Esophagus muscularis mucosa (tissue), 4 donors: ENCODE measurements around the gene TBC1D21. TPM values are rescaled to one million over a fixed set of nuclear protein-coding genes. Genes with fewer than 3 reads are reported as not detected.

Experiments
- DNase-seq: peaks from one replicate; pipeline ENCODE4 v3.0.0-alpha.2; 2017; ENCODE audit errors: extremely low spot score
- H3K27ac ChIP-seq, 4 donors: fragments of 200-600 bp; sonication (generic); replicated peaks in 1 of 4; 1 replicate in 3 of 4; 2 replicates in 1 of 4; pipeline ENCODE4 v1.5.1; 2016 to 2019; ENCODE audit warnings: mild to moderate bottlenecking in 1 of 4
- H3K27me3 ChIP-seq, 4 donors: fragments of 200-600 bp; sonication (generic); one replicate each; pipeline versions ENCODE4 v1.5.1 to v1.6.0; 2016 to 2019
- H3K36me3 ChIP-seq, 4 donors: fragments of 200-600 bp; sonication (generic); one replicate each; pipeline ENCODE4 v1.5.1; 2016 to 2019
- H3K4me1 ChIP-seq, 4 donors: fragments of 200-600 bp; sonication (generic); one replicate each; pipeline ENCODE4 v1.5.1; 2016 to 2019
- H3K4me3 ChIP-seq, 4 donors: fragments of 200-600 bp; sonication (generic); 1 replicate in 2 of 4; 2 replicates in 2 of 4; pipeline ENCODE4 v1.5.1; 2016 to 2019; ENCODE audit warnings: mild to moderate bottlenecking in 4 of 4, moderate library complexity in 1 of 4
- H3K9me3 ChIP-seq, 4 donors: fragments of 200-600 bp; sonication (generic); 1 replicate in 3 of 4; 2 replicates in 1 of 4; pipeline ENCODE4 v1.5.1; 2016 to 2019
- EP300 ChIP-seq: sonication (generic); formaldehyde crosslinking; IDR thresholded peaks from one replicate; pipeline ENCODE4 v1.6.1; 2017; ENCODE audit warnings: antibody characterized with exemption
- POLR2A ChIP-seq: fragments of 450-650 bp; IDR thresholded peaks from one replicate; pipeline ENCODE4 v1.6.1; 2017; ENCODE audit warnings: antibody characterized with exemption, moderate library complexity, mild to moderate bottlenecking, low read depth
- POLR2AphosphoS5 ChIP-seq, 2 donors: sonication (generic); formaldehyde crosslinking; IDR thresholded peaks; one replicate each; pipeline ENCODE4 v1.6.1; 2017; ENCODE audit warnings: antibody characterized with exemption in 2 of 2
- WGBS: methylation state at CpG from one replicate; pipeline ENCODE4 v1.1.5; 2018; 5-methylcytosine and 5-hydroxymethylcytosine counted together
- intact Hi-C: fragments of 100-400 bp; cut with DNase I; formaldehyde crosslinking; loops from one replicate; pipeline ENCODE4 v1.15.1; 2023
- total RNA-seq, 4 donors: library from RNA; depleted of rRNA; stranded (reverse); fragments of >200 nt; gene quantifications; one replicate each; pipeline versions ENCODE4 v1.1.0 to v1.2.1, GENCODE V29; 2016
- TF ChIP-seq, protein P1 (sequence below), 3 experiments: fragments of 200-600 bp in 2 of 3; fragments of 450-650 bp in 1 of 3; sonication (generic) in 2 of 3; IDR thresholded peaks; one replicate each; pipeline ENCODE4 v1.5.1; 2017 to 2019; ENCODE audit warnings: antibody characterized with exemption in 3 of 3, mild to moderate bottlenecking in 2 of 3, moderate library complexity in 1 of 3

TBC1D21 gene
- total RNA-seq, 4 donors from 2014 or later, result not detected

- Histone ChIP-seq H3K9me3 (no peaks in the 10 kb centered on the region), H3K27me3 (peaks cover 0 to 35% (median 0%) of the 10 kb centered on the region in 4 donors), H3K36me3 (no peaks in the 10 kb centered on the region), H3K4me1 (peaks cover 0 to 3% (median 0%) of the 10 kb centered on the region in 4 donors), H3K4me3 (no peak overlapping the region), H3K27ac (no peak overlapping the region)
- DNase-seq, result no peak
- 41% methylated on average over 6 of the region's 6 CpGs for WGBS
- no peak for TF ChIP-seq EP300
- TF ChIP-seq, protein P1, sequence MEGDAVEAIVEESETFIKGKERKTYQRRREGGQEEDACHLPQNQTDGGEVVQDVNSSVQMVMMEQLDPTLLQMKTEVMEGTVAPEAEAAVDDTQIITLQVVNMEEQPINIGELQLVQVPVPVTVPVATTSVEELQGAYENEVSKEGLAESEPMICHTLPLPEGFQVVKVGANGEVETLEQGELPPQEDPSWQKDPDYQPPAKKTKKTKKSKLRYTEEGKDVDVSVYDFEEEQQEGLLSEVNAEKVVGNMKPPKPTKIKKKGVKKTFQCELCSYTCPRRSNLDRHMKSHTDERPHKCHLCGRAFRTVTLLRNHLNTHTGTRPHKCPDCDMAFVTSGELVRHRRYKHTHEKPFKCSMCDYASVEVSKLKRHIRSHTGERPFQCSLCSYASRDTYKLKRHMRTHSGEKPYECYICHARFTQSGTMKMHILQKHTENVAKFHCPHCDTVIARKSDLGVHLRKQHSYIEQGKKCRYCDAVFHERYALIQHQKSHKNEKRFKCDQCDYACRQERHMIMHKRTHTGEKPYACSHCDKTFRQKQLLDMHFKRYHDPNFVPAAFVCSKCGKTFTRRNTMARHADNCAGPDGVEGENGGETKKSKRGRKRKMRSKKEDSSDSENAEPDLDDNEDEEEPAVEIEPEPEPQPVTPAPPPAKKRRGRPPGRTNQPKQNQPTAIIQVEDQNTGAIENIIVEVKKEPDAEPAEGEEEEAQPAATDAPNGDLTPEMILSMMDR (IDR thresholded peaks at IDR 0.05), result no peak
- intact Hi-C loops, result no loop called here
These were observed 11.1 kb upstream of the TBC1D21 start for GRCh38 chr15:73862276-73862675.

- H3K4me3 ChIP-seq, result no peak overlapping the region
- H3K4me1 ChIP-seq, result peaks cover 0 to 3% (median 0%) of the 10 kb centered on the region in 4 donors
- H3K27me3 ChIP-seq, result peaks cover 0 to 48% (median 0%) of the 10 kb centered on the region in 4 donors
- no peak overlapping the region for H3K27ac ChIP-seq
- no peaks in the 10 kb centered on the region for H3K36me3 ChIP-seq
- no peak for TF ChIP-seq POLR2AphosphoS5 (IDR thresholded peaks at IDR 0.05)
- TF ChIP-seq EP300, result no peak
- TF ChIP-seq, protein P1 (IDR thresholded peaks at IDR 0.05), result no peak
- no peak for TF ChIP-seq POLR2A
- DNase-seq, result no peak
- intact Hi-C loops, result no loop called here
- H3K9me3 ChIP-seq, result no peaks in the 10 kb centered on the region
These were observed 8.0 kb upstream of the TBC1D21 start for GRCh38 chr15:73865379-73865778.

GRCh38 chr15:73865904-73866303 lies 7.5 kb upstream of the TBC1D21 start:
- 45% methylated on average over 6 of the region's 6 CpGs for WGBS
- TF ChIP-seq, protein P1 (IDR thresholded peaks at IDR 0.05), result no peak
- TF ChIP-seq POLR2AphosphoS5 (IDR thresholded peaks at IDR 0.05) (no peak), EP300 (no peak), POLR2A (no peak)
- H3K4me3 ChIP-seq, result no peak overlapping the region
- peaks cover 0 to 53% (median 0%) of the 10 kb centered on the region in 4 donors for H3K27me3 ChIP-seq
- peaks cover 0 to 4% (median 0%) of the 10 kb centered on the region in 4 donors for H3K4me1 ChIP-seq
- no peaks in the 10 kb centered on the region for H3K36me3 ChIP-seq
- DNase-seq, result no peak
- no peaks in the 10 kb centered on the region for H3K9me3 ChIP-seq
- no peak overlapping the region for H3K27ac ChIP-seq
- intact Hi-C loops, result no loop called here

- H3K4me1 ChIP-seq, result peaks cover 0 to 9% (median 2%) of the 10 kb centered on the region in 4 donors
- H3K4me3 ChIP-seq, result no peak overlapping the region
- peaks cover 0 to 57% (median 0%) of the 10 kb centered on the region in 4 donors for H3K27me3 ChIP-seq
- H3K36me3 ChIP-seq, result no peaks in the 10 kb centered on the region
- WGBS, result 68% methylated on average over 2 of the region's 2 CpGs
- no peak overlapping the region for H3K27ac ChIP-seq
- H3K9me3 ChIP-seq, result no peaks in the 10 kb centered on the region
- no peak for TF ChIP-seq EP300
- TF ChIP-seq POLR2A, result no peak
- TF ChIP-seq, protein P1 (IDR thresholded peaks at IDR 0.05), result no peak
- TF ChIP-seq POLR2AphosphoS5 (IDR thresholded peaks at IDR 0.05), result no peak
- no peak for DNase-seq
- intact Hi-C loops, result no loop called here
These were observed 6.9 kb upstream of the TBC1D21 start for GRCh38 chr15:73866481-73866880.

GRCh38 chr15:73866881-73867410 lies 6.4 kb upstream of the TBC1D21 start:
- Histone ChIP-seq H3K4me1 (peaks cover 0 to 9% (median 3%) of the 10 kb centered on the region in 4 donors), H3K9me3 (no peaks in the 10 kb centered on the region), H3K27ac (no peak overlapping the region), H3K27me3 (peaks cover 0 to 57% (median 0%) of the 10 kb centered on the region in 4 donors), H3K36me3 (no peaks in the 10 kb centered on the region), H3K4me3 (no peak overlapping the region)
- DNase-seq, result no peak
- 30% methylated on average over 6 of the region's 6 CpGs for WGBS
- intact Hi-C loops, result no loop called here
- no peak for TF ChIP-seq EP300
- TF ChIP-seq POLR2A, result no peak
- TF ChIP-seq POLR2AphosphoS5 (IDR thresholded peaks at IDR 0.05), result no peak
